ENCODE results near the gene RNASEH2A.

- TF ChIP-seq, protein P1, sequence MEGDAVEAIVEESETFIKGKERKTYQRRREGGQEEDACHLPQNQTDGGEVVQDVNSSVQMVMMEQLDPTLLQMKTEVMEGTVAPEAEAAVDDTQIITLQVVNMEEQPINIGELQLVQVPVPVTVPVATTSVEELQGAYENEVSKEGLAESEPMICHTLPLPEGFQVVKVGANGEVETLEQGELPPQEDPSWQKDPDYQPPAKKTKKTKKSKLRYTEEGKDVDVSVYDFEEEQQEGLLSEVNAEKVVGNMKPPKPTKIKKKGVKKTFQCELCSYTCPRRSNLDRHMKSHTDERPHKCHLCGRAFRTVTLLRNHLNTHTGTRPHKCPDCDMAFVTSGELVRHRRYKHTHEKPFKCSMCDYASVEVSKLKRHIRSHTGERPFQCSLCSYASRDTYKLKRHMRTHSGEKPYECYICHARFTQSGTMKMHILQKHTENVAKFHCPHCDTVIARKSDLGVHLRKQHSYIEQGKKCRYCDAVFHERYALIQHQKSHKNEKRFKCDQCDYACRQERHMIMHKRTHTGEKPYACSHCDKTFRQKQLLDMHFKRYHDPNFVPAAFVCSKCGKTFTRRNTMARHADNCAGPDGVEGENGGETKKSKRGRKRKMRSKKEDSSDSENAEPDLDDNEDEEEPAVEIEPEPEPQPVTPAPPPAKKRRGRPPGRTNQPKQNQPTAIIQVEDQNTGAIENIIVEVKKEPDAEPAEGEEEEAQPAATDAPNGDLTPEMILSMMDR (IDR thresholded peaks at IDR 0.05 in 8 of 11, conservative IDR thresholded peaks at IDR 0.05 in 3 of 11), result no peak
- TF ChIP-seq POLR2A (IDR thresholded peaks at IDR 0.05), result no peak
- TF ChIP-seq POLR2AphosphoS5 (IDR thresholded peaks at IDR 0.05), result no peak
Measured at GRCh38 chr19:12842511-12842910, 36.1 kb downstream of the RNASEH2A start.
